GM23338 (cell line): Measurements from ENCODE around the gene DLGAP5. TPM values are rescaled to one million over a fixed set of nuclear protein-coding genes. Genes with fewer than 3 reads are reported as not detected.

Experiments used
- ATAC-seq: fragments of 200-7000 bp; cut with Tn5 transposase; 3 replicates; pipeline ENCODE4 v1.9.1; 2020
- DNase-seq: peaks from one replicate; pipeline ENCODE4 v3.0.0-alpha.2; 2015; ENCODE audit warnings: low spot score
- H2AFZ ChIP-seq: fragments of 200-600 bp; sonication (generic); 2 replicates; pipeline ENCODE4 v1.8.0; 2016; ENCODE audit warnings: antibody characterized with exemption, mild to moderate bottlenecking, moderate library complexity
- H3F3A ChIP-seq: fragments of 200-600 bp; sonication (generic); replicated peaks from 2 replicates; pipeline ENCODE4 v1.8.0; 2017; ENCODE audit warnings: antibody characterized with exemption, mixed run types, low read depth
- H3K27ac ChIP-seq: fragments of 200-600 bp; sonication (generic); 2 replicates; pipeline ENCODE4 v1.6.1; 2016; ENCODE audit warnings: low read depth
- H3K27me3 ChIP-seq: fragments of 200-600 bp; sonication (generic); 2 replicates; pipeline ENCODE4 v1.8.0; 2016; ENCODE audit warnings: mild to moderate bottlenecking, mixed run types, moderate library complexity; ENCODE audit not compliant: insufficient read depth
- H3K36me3 ChIP-seq: fragments of 200-600 bp; sonication (generic); 2 replicates; pipeline ENCODE4 v1.8.0; 2016; ENCODE audit warnings: mild to moderate bottlenecking; ENCODE audit not compliant: insufficient read depth
- H3K4me1 ChIP-seq: fragments of 200-600 bp; sonication (generic); 2 replicates; pipeline ENCODE4 v1.8.0; 2016; ENCODE audit warnings: mild to moderate bottlenecking, moderate library complexity; ENCODE audit not compliant: insufficient read depth
- H3K4me2 ChIP-seq: fragments of 200-600 bp; sonication (generic); 2 replicates; pipeline ENCODE4 v1.7.1; 2017; ENCODE audit warnings: mixed run types
- H3K4me3 ChIP-seq: fragments of 200-600 bp; sonication (generic); 2 replicates; pipeline ENCODE4 v1.6.1; 2016; ENCODE audit warnings: mixed run types
- H3K79me2 ChIP-seq: fragments of 200-600 bp; sonication (generic); replicated peaks from 2 replicates; pipeline ENCODE4 v1.8.0; 2017; ENCODE audit warnings: mild to moderate bottlenecking; ENCODE audit not compliant: insufficient read depth
- H3K9me2 ChIP-seq: fragments of 200-600 bp; sonication (generic); 2 replicates; pipeline ENCODE4 v1.8.0; 2017; ENCODE audit not compliant: insufficient read depth
- H4K20me1 ChIP-seq: fragments of 200-600 bp; sonication (generic); replicated peaks from 2 replicates; pipeline ENCODE4 v1.8.0; 2017; ENCODE audit warnings: mild to moderate bottlenecking; ENCODE audit not compliant: insufficient read depth
- H3K27ac Mint-ChIP-seq: 2 replicates; pipeline ENCODE4 v1.8.0; 2020; ENCODE audit warnings: inconsistent platforms, mild to moderate bottlenecking, moderate library complexity, mixed read lengths
- H3K27me3 Mint-ChIP-seq: 3 replicates; pipeline ENCODE4 v1.8.0; 2022; ENCODE audit warnings: low read depth, mild to moderate bottlenecking, moderate library complexity, mixed read lengths, inconsistent platforms; ENCODE audit not compliant: insufficient read depth, poor library complexity
- H3K36me3 Mint-ChIP-seq: 3 replicates; pipeline ENCODE4 v1.8.0; 2021; ENCODE audit warnings: low read depth, mild to moderate bottlenecking, inconsistent platforms, moderate library complexity, mixed read lengths
- H3K4me1 Mint-ChIP-seq: 3 replicates; pipeline ENCODE4 v1.8.0; 2020; ENCODE audit warnings: mild to moderate bottlenecking, inconsistent platforms, mixed read lengths
- H3K4me3 Mint-ChIP-seq: 3 replicates; pipeline ENCODE4 v1.8.0; 2021; ENCODE audit warnings: moderate library complexity, mild to moderate bottlenecking, inconsistent platforms, mixed read lengths
- H3K9me3 Mint-ChIP-seq: 3 replicates; pipeline ENCODE4 v1.8.0; 2020; ENCODE audit warnings: moderate library complexity, mild to moderate bottlenecking, inconsistent platforms, mixed read lengths
- CREB1 ChIP-seq: fragments of 250-450 bp; sonication (Bioruptor Pico); IDR thresholded peaks from 2 replicates; pipeline ENCODE4 v1.5.0; 2020; ENCODE audit warnings: low read depth, mild to moderate bottlenecking, moderate library complexity
- CTCF ChIP-seq, 2 experiments: fragments of 200-600 bp in 1 of 2; sonication (generic) in 1 of 2; conservative IDR thresholded peaks; 2 replicates each; pipeline versions ENCODE4 v1.5.1 to v1.6.1; 2016 to 2017; ENCODE audit warnings: antibody characterized with exemption in 2 of 2, low read depth in 2 of 2, mild to moderate bottlenecking in 2 of 2, moderate library complexity in 1 of 2
- ETS1 ChIP-seq: IDR thresholded peaks from 2 replicates; pipeline ENCODE4 v1.6.1; 2016; ENCODE audit warnings: antibody characterized with exemption
- EZH2 ChIP-seq: fragments of 200-600 bp; sonication (generic); IDR thresholded peaks from one replicate; pipeline ENCODE4 v1.8.0; 2017; ENCODE audit warnings: antibody characterized with exemption, mild to moderate bottlenecking, low read depth; ENCODE audit not compliant: unreplicated experiment
- EZH2phosphoT487 ChIP-seq: fragments of 200-600 bp; sonication (generic); IDR thresholded peaks from one replicate; pipeline ENCODE4 v1.8.1; 2018; ENCODE audit warnings: antibody characterized with exemption; ENCODE audit not compliant: unreplicated experiment
- JUNB ChIP-seq: IDR thresholded peaks from one replicate; pipeline ENCODE4 v1.6.1; 2016; ENCODE audit warnings: antibody characterized with exemption; ENCODE audit not compliant: unreplicated experiment
- NANOG ChIP-seq: IDR thresholded peaks from 2 replicates; pipeline ENCODE4 v1.6.1; 2016; ENCODE audit warnings: antibody characterized with exemption, borderline replicate concordance
- POLR2AphosphoS5 ChIP-seq: IDR thresholded peaks from 2 replicates; pipeline ENCODE4 v1.6.1; 2016; ENCODE audit warnings: antibody characterized with exemption, low read depth
- STAT1 ChIP-seq: IDR thresholded peaks from one replicate; pipeline ENCODE4 v1.6.1; 2016; ENCODE audit warnings: antibody characterized with exemption; ENCODE audit not compliant: unreplicated experiment
- ZNF114 ChIP-seq: fragments of 250-450 bp; sonication (Bioruptor Pico); IDR thresholded peaks from 2 replicates; pipeline ENCODE4 v1.5.0; 2020; ENCODE audit warnings: mild to moderate bottlenecking, moderate library complexity
- ZNF331 ChIP-seq: fragments of 250-450 bp; sonication (Bioruptor Pico); IDR thresholded peaks from 2 replicates; pipeline ENCODE4 v1.5.0; 2020; ENCODE audit warnings: low read depth, mild to moderate bottlenecking, moderate library complexity
- polyA plus RNA-seq: library from polyadenylated mRNA; unstranded; fragments of >200 nt; fragmentation: Nextera tagmentation; extraction: Ambion mirVana; gene quantifications from 2 replicates; pipeline ENCODE4 v1.2.1, GENCODE V29; 2016
- total RNA-seq: library from RNA; depleted of rRNA; stranded (reverse); fragments of >200 nt; shearing (Covaris generic); gene quantifications from 2 replicates; pipeline ENCODE4 v1.2.3, GENCODE V29; 2014

The DLGAP5 gene
- total and polyA plus RNA-seq, 2 experiments from 2014 or later: 110 to 117 TPM

- Histone ChIP-seq H3K79me2 (peaks cover 16% of the 10 kb centered on the region), H3K4me2 (no peak overlapping the region), H2AFZ (no peak overlapping the region), H3K27me3 (no peaks in the 10 kb centered on the region), H4K20me1 (peaks cover 8% of the 10 kb centered on the region; the same call in 1 of the 2 replicates), H3K4me1 (no peaks in the 10 kb centered on the region), H3K36me3 (peaks cover 76% of the 10 kb centered on the region), H3F3A (no peaks in the 10 kb centered on the region), H3K9me2 (no peaks in the 10 kb centered on the region), H3K27ac (no peak overlapping the region), H3K4me3 (no peak overlapping the region)
- H3K4me1 Mint-ChIP-seq: no peaks in the 10 kb centered on the region
- no peak for DNase-seq
- TF ChIP-seq EZH2: no peak
- no peak for TF ChIP-seq ZNF331
- no peak for TF ChIP-seq EZH2phosphoT487
- TF ChIP-seq CTCF (conservative IDR thresholded peaks at IDR 0.05; ENCODE audit: low read depth in 2 of 2): no peak
- TF ChIP-seq NANOG: no peak
- TF ChIP-seq STAT1: no peak
- TF ChIP-seq ETS1: no peak
- no peak for TF ChIP-seq CREB1
- TF ChIP-seq ZNF114: no peak
- TF ChIP-seq POLR2AphosphoS5: no peak
- H3K36me3 Mint-ChIP-seq: peaks cover 93% of the 10 kb centered on the region
- no peak for ATAC-seq
- no peak overlapping the region for H3K27ac Mint-ChIP-seq
- H3K27me3 Mint-ChIP-seq: peaks cover 2% of the 10 kb centered on the region
- no peaks in the 10 kb centered on the region for H3K9me3 Mint-ChIP-seq
- no peak overlapping the region for H3K4me3 Mint-ChIP-seq
These were observed 11.4 kb downstream of the DLGAP5 start for GRCh38 chr14:55180006-55180405.

GRCh38 chr14:55170526-55170925 lies 20.9 kb downstream of the DLGAP5 start:
- Histone ChIP-seq H3F3A (no peaks in the 10 kb centered on the region), H3K4me2 (no peak overlapping the region), H3K36me3 (peaks cover 67% of the 10 kb centered on the region), H4K20me1 (peaks cover 16% of the 10 kb centered on the region; the same call in 1 of the 2 replicates), H3K79me2 (no peaks in the 10 kb centered on the region), H3K27ac (no peak overlapping the region), H2AFZ (no peak overlapping the region), H3K27me3 (no peaks in the 10 kb centered on the region), H3K4me1 (no peaks in the 10 kb centered on the region), H3K4me3 (no peak overlapping the region), H3K9me2 (no peaks in the 10 kb centered on the region)
- DNase-seq: no peak
- TF ChIP-seq POLR2AphosphoS5: no peak
- no peak for TF ChIP-seq ZNF331
- no peak for TF ChIP-seq ZNF114
- no peak for TF ChIP-seq JUNB
- Mint-ChIP-seq H3K9me3 (no peaks in the 10 kb centered on the region), H3K36me3 (peaks cover 77% of the 10 kb centered on the region), H3K27ac (no peak overlapping the region), H3K4me1 (no peaks in the 10 kb centered on the region), H3K4me3 (no peak overlapping the region), H3K27me3 (no peaks in the 10 kb centered on the region)
- ATAC-seq: no peak
